ENCODE data around the gene CETN3.

GRCh38 chr5:90383903-90384302 is 25.7 kb downstream of the CETN3 start:
- TF ChIP-seq ZMAT4 (CRISPR knock-in tag; IDR thresholded peaks at IDR 0.05) (no peak), ZNF423 (CRISPR knock-in tag; IDR thresholded peaks at IDR 0.05) (no peak)
- TF ChIP-seq, protein P1, sequence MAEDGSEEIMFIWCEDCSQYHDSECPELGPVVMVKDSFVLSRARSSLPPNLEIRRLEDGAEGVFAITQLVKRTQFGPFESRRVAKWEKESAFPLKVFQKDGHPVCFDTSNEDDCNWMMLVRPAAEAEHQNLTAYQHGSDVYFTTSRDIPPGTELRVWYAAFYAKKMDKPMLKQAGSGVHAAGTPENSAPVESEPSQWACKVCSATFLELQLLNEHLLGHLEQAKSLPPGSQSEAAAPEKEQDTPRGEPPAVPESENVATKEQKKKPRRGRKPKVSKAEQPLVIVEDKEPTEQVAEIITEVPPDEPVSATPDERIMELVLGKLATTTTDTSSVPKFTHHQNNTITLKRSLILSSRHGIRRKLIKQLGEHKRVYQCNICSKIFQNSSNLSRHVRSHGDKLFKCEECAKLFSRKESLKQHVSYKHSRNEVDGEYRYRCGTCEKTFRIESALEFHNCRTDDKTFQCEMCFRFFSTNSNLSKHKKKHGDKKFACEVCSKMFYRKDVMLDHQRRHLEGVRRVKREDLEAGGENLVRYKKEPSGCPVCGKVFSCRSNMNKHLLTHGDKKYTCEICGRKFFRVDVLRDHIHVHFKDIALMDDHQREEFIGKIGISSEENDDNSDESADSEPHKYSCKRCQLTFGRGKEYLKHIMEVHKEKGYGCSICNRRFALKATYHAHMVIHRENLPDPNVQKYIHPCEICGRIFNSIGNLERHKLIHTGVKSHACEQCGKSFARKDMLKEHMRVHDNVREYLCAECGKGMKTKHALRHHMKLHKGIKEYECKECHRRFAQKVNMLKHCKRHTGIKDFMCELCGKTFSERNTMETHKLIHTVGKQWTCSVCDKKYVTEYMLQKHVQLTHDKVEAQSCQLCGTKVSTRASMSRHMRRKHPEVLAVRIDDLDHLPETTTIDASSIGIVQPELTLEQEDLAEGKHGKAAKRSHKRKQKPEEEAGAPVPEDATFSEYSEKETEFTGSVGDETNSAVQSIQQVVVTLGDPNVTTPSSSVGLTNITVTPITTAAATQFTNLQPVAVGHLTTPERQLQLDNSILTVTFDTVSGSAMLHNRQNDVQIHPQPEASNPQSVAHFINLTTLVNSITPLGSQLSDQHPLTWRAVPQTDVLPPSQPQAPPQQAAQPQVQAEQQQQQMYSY (CRISPR knock-in tag; IDR thresholded peaks at IDR 0.05) = no peak
- TF ChIP-seq, protein P2, sequence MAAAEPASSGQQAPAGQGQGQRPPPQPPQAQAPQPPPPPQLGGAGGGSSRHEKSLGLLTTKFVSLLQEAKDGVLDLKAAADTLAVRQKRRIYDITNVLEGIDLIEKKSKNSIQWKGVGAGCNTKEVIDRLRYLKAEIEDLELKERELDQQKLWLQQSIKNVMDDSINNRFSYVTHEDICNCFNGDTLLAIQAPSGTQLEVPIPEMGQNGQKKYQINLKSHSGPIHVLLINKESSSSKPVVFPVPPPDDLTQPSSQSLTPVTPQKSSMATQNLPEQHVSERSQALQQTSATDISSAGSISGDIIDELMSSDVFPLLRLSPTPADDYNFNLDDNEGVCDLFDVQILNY (CRISPR knock-in tag; IDR thresholded peaks at IDR 0.05) = no peak

All from WTC11 (cell line).